ENCODE results near the gene SGCA. TPM values are rescaled to one million over a fixed set of nuclear protein-coding genes. Genes with fewer than 3 reads are reported as not detected.

SGCA gene
- total and polyA plus RNA-seq, 2 donors (not counting 3 experiments of a cell fraction or from before 2014, with no cell fraction given), result not detected

- FAIRE-seq (peak; percentile 21), DNase-seq (ENCODE audit: low read depth, low spot score) (no peak)
- peak overlapping the region; percentile 19 for H3K27ac ChIP-seq (ENCODE audit: insufficient read depth, low read depth, low read length)
- peak overlapping the region; percentile 82 for H3K4me2 ChIP-seq (ENCODE audit: insufficient read depth, low read length)
- dilution Hi-C loops (cut with MboI; ENCODE audit: extremely low pct_ligation_motif_present, low sequenced_read_pairs), result no loop called here
- H3K9me1 ChIP-seq (replicated peaks; ENCODE audit: control insufficient read depth, extremely low read depth, insufficient read depth, low read length), result no peaks in the 10 kb centered on the region
- H3K27me3 ChIP-seq (ENCODE audit: control insufficient read depth in 2 of 2, insufficient read depth in 2 of 2, low read length in 2 of 2), result no peaks in the 10 kb centered on the region
- no peaks in the 10 kb centered on the region for H4K20me1 ChIP-seq (replicated peaks; ENCODE audit: control insufficient read depth, extremely low read depth, insufficient read depth, low read length)
- intact Hi-C loops (cut with micrococcal nuclease), result no loop called here
- BruUV-seq (replicated peaks), result no TSS peak
- H3K9ac ChIP-seq (replicated peaks; ENCODE audit: extremely low read depth, insufficient read depth, low read length), result peak overlapping the region; percentile 42
- peaks cover 0 to 26% of the 10 kb centered on the region in 2 experiments for H3K36me3 ChIP-seq (ENCODE audit: control insufficient read depth in 2 of 2, extremely low read depth in 1 of 2, insufficient read depth in 2 of 2, low read length in 2 of 2)
- CTCF ChIA-PET, result interaction anchor here (1.0 to 4.1 kb wide), 7 partner anchors 8 to 53 kb away, joined by 3 to 21 read pairs (median 5); partner anchors contain the start of gene SAMD14
- peaks cover 35% of the 10 kb centered on the region for H3K4me1 ChIP-seq (ENCODE audit: control insufficient read depth, extremely low read depth, insufficient read depth, low read length)
- H3K79me2 ChIP-seq (ENCODE audit: control insufficient read depth, insufficient read depth, low read length), result peaks cover 78% of the 10 kb centered on the region
- peak overlapping the region; percentile 9 to 82 (median 65) for H3K4me3 ChIP-seq (replicated peaks in 1 of 3; ENCODE audit: insufficient read depth in 1 of 3, low read depth in 1 of 3, low read length in 3 of 3)
- H2AFZ ChIP-seq (ENCODE audit: low read depth, low read length), result no peak overlapping the region
- no peaks in the 10 kb centered on the region for H3K9me3 ChIP-seq (replicated peaks; ENCODE audit: control insufficient read depth, insufficient read depth, low read length)
- POLR2A ChIA-PET, result no interaction called here
- TF ChIP-seq POLR2AphosphoS5 (IDR thresholded peaks at IDR 0.05; ENCODE audit: insufficient read depth, low read depth, low read length), result no peak
- no peak for TF ChIP-seq GATA2 (IDR thresholded peaks at IDR 0.05; ENCODE audit: insufficient read depth, insufficient read length, low read depth, low read length)
- no peak for TF ChIP-seq EZH2 (IDR thresholded peaks at IDR 0.05; ENCODE audit: borderline replicate concordance, low read depth, low read length, severe bottlenecking)
These were observed 18.7 kb upstream of the SGCA start for GRCh38 chr17:50146927-50147665.

DNA sequence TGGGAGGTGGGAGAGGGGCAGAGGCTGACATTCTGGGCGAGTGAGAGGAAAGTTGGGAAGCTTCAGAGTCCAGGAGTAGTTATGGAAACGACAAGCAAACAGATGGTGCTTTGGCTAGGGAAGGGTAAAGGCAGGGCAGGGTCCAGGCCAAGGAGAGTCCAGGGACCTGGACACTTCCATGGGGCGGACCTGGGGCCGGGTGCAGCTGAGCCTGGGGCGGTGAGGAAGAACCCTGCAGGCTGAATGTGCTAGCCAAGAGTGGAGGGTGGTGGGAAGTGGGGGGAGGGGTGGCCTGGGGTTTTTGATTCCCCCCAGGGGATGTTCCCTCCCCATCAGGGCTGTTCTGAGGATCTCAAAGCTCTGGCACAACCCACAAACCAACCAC, 18.0 kb upstream of the SGCA start:
- no TSS peak for BruUV-seq (replicated peaks)
- dilution Hi-C loops (cut with MboI; ENCODE audit: extremely low pct_ligation_motif_present, low sequenced_read_pairs), result no loop called here
- TF ChIP-seq POLR2A (IDR thresholded peaks at IDR 0.05; ENCODE audit: low read depth, low read length) (no peak), POLR2AphosphoS5 (IDR thresholded peaks at IDR 0.05; ENCODE audit: insufficient read depth, low read depth, low read length) (no peak), JUN (IDR thresholded peaks at IDR 0.05; ENCODE audit: borderline replicate concordance, insufficient read depth, insufficient read length, low read depth) (no peak), GATA2 (IDR thresholded peaks at IDR 0.05; ENCODE audit: insufficient read depth, insufficient read length, low read depth, low read length) (no peak), MYC (IDR thresholded peaks at IDR 0.05; ENCODE audit: low read depth, low read length) (no peak), FOS (IDR thresholded peaks at IDR 0.05; ENCODE audit: borderline replicate concordance, insufficient read depth, low read length) (no peak), MAX (IDR thresholded peaks at IDR 0.05; ENCODE audit: insufficient read depth, insufficient read length) (no peak), EZH2 (IDR thresholded peaks at IDR 0.05; ENCODE audit: borderline replicate concordance, low read depth, low read length, severe bottlenecking) (no peak)
- TF ChIP-seq, protein P1, sequence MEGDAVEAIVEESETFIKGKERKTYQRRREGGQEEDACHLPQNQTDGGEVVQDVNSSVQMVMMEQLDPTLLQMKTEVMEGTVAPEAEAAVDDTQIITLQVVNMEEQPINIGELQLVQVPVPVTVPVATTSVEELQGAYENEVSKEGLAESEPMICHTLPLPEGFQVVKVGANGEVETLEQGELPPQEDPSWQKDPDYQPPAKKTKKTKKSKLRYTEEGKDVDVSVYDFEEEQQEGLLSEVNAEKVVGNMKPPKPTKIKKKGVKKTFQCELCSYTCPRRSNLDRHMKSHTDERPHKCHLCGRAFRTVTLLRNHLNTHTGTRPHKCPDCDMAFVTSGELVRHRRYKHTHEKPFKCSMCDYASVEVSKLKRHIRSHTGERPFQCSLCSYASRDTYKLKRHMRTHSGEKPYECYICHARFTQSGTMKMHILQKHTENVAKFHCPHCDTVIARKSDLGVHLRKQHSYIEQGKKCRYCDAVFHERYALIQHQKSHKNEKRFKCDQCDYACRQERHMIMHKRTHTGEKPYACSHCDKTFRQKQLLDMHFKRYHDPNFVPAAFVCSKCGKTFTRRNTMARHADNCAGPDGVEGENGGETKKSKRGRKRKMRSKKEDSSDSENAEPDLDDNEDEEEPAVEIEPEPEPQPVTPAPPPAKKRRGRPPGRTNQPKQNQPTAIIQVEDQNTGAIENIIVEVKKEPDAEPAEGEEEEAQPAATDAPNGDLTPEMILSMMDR (IDR thresholded peaks at IDR 0.05; ENCODE audit: extremely low read depth in 1 of 2, insufficient read depth in 1 of 2, low read depth in 1 of 2, low read length in 2 of 2), result no peak
- no peaks in the 10 kb centered on the region for H4K20me1 ChIP-seq (replicated peaks; ENCODE audit: control insufficient read depth, extremely low read depth, insufficient read depth, low read length)
- DNase-seq (ENCODE audit: low read depth, low spot score) (no peak), FAIRE-seq (peak; percentile 18)
- POLR2A ChIA-PET, result no interaction called here
- peak overlapping the region; percentile 63 to 82 (median 65) for H3K4me3 ChIP-seq (replicated peaks in 1 of 3; ENCODE audit: insufficient read depth in 1 of 3, low read depth in 1 of 3, low read length in 3 of 3)
- H3K4me2 ChIP-seq (ENCODE audit: insufficient read depth, low read length), result peak overlapping the region; percentile 82
- no peaks in the 10 kb centered on the region for H3K9me3 ChIP-seq (replicated peaks; ENCODE audit: control insufficient read depth, insufficient read depth, low read length)
- intact Hi-C loops (cut with micrococcal nuclease), result no loop called here
- peaks cover 0 to 19% of the 10 kb centered on the region in 2 experiments for H3K36me3 ChIP-seq (ENCODE audit: control insufficient read depth in 2 of 2, extremely low read depth in 1 of 2, insufficient read depth in 2 of 2, low read length in 2 of 2)
- H3K79me2 ChIP-seq (ENCODE audit: control insufficient read depth, insufficient read depth, low read length), result peaks cover 70% of the 10 kb centered on the region
- H3K4me1 ChIP-seq (ENCODE audit: control insufficient read depth, extremely low read depth, insufficient read depth, low read length), result peaks cover 34% of the 10 kb centered on the region
- no peak overlapping the region for H2AFZ ChIP-seq (ENCODE audit: low read depth, low read length)
- H3K27me3 ChIP-seq (ENCODE audit: control insufficient read depth in 2 of 2, insufficient read depth in 2 of 2, low read length in 2 of 2), result no peaks in the 10 kb centered on the region
- H3K9ac ChIP-seq (replicated peaks; ENCODE audit: extremely low read depth, insufficient read depth, low read length), result peak overlapping the region; percentile 42
- CTCF ChIA-PET, result interaction anchor here (1.0 to 4.1 kb wide), 5 partner anchors 8 to 31 kb away, joined by 3 to 21 read pairs (median 4); partner anchors contain the start of gene SAMD14
- no peaks in the 10 kb centered on the region for H3K9me1 ChIP-seq (replicated peaks; ENCODE audit: control insufficient read depth, extremely low read depth, insufficient read depth, low read length)
- H3K27ac ChIP-seq (ENCODE audit: insufficient read depth, low read depth, low read length), result peak overlapping the region; percentile 19

Data from endothelial cell of umbilical vein (primary cell).